Fibroblast of the aortic adventitia (primary cell): Measurements from ENCODE around the gene ANKRD6. TPM values are rescaled to one million over a fixed set of nuclear protein-coding genes. Genes with fewer than 3 reads are reported as not detected.

Experiments used
- DNase-seq: peaks from one replicate; pipeline ENCODE4 v3.0.0-alpha.2; 2010; ENCODE audit warnings: low read depth
- H3K4me3 ChIP-seq: 2 replicates; pipeline ENCODE4 v1.5.1; 2011; ENCODE audit warnings: low read depth, mild to moderate bottlenecking, control low read depth, low read length, moderate library complexity
- CTCF ChIP-seq: IDR thresholded peaks from 2 replicates; pipeline ENCODE4 v1.5.1; 2011; ENCODE audit warnings: mild to moderate bottlenecking, low read length, control low read depth, inconsistent platforms; ENCODE audit not compliant: insufficient read depth
- total RNA-seq: library from RNA; depleted of rRNA; stranded (reverse); fragments of >200 nt; gene quantifications from 2 replicates; pipeline ENCODE4 v1.2.3, GENCODE V29; 2012; ENCODE audit warnings: low replicate concordance

Gene ANKRD6
- total RNA-seq, 1 donor: 14.6 TPM

DNA sequence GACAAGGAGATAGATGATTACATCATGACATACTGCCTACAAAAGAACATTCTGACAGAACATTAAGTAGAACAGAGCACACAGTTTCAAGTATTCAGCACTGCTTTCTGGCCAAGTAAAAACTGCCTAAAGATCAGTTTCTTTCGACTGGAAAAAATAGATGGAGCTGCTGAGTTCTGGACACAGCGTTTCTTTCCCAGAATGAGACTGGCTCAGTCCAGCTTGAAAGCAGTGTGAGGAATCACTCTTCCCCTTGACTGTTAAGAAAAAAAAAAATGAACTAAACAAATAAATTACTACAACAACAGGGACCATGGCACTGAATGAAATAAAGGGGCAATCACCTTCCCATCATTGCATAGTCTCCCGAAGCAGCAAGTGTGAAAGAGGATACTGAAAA lies 210.0 kb downstream of the ANKRD6 start:
- no peak for DNase-seq
- TF ChIP-seq CTCF: no peak
- H3K4me3 ChIP-seq: no peak overlapping the region

DNA sequence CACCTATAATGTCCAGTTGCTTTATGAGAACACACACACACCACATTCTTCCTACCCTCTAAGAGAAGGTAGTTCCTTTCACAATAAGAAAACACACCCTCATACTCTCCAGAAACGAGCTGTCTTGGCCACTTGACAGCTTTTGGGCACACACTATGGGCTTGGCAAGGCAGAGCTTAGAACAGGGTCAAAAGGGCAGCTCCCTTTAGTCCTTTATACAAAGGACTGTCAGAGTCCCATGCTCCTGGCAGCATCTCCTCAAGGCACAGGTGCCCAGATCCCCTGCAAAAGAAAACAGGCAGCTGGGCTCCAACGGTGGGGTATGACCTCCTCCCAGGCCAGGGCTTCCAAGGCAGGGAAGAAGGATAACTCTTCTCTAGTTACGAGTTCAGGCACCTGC lies 210.5 kb downstream of the ANKRD6 start:
- no peak for DNase-seq
- TF ChIP-seq CTCF: no peak
- H3K4me3 ChIP-seq: no peak overlapping the region

GRCh38 chr6:89644864-89645263 lies 211.9 kb downstream of the ANKRD6 start:
- H3K4me3 ChIP-seq: no peak overlapping the region
- no peak for DNase-seq
- no peak for TF ChIP-seq CTCF

DNA sequence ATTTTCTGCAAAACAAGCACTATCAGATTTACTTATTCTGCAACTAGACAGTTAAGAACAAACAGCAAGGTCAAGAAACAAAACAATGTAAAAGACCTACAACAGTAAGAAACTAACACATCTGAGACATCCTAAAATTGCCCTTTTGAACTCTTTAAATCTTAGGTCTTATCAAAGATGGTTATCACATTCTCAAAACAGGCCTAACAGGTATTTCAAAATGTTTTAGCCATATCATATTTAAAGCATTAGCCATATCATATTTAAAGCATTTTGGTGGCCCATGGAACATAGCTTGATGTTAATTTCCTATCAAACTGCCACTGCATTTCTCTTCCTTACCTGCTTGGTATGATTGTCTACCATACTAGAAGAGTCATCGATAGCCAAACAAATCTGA lies 216.7 kb downstream of the ANKRD6 start:
- DNase-seq: no peak
- no peak for TF ChIP-seq CTCF
- no peak overlapping the region for H3K4me3 ChIP-seq

GRCh38 chr6:89650579-89650978 lies 217.6 kb downstream of the ANKRD6 start:
- DNase-seq: no peak
- H3K4me3 ChIP-seq: no peak overlapping the region
- TF ChIP-seq CTCF: no peak

- no peak for TF ChIP-seq CTCF
- no peak overlapping the region for H3K4me3 ChIP-seq
- DNase-seq: no peak
These were observed 222.2 kb downstream of the ANKRD6 start for GRCh38 chr6:89655122-89655521.

DNA sequence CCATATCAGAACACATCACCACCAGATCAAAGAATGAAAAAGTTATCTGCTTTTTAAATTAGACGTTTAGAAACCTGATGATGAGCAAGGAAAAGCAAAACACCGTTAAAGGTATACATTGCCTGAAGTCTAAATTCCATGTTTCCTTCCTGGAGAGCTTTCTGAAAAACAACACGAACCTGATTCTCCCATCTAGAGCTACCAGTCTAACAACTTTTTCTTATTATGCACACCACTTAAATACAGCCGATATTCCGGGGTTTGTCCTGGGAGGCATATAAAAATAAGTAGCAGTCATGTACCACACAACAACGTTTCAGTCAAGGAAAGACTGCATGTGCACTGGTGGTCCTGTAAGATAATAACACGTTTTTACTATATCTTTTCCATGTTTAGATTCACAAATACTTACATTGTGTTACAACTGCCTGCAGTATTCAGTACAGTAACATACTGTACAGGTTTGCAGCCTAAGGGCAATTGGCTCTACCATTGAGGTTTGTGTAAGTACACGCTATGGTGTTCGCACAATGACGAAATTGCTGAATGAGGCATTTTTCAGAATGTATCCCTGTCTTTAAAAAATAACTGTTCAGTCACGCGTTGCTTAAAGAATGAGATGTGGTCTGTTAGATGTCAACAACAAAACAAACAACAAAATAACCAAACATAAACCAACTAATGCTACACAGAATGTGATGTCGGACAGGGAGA lies 224.7 kb downstream of the ANKRD6 start:
- DNase-seq: no peak
- H3K4me3 ChIP-seq: no peak overlapping the region
- TF ChIP-seq CTCF: no peak
